Endothelial cell of umbilical vein (primary cell): ENCODE measurements around the gene KRTAP1-1. TPM values are rescaled to one million over a fixed set of nuclear protein-coding genes. Genes with fewer than 3 reads are reported as not detected.
"Not testable (repeated sequence)": the region's sequence is repeated elsewhere in the genome, so short reads cannot be mapped to it uniquely, and the experiment has no call there.

ENCODE experiments used
- BruUV-seq: library from RNA; stranded (reverse); fragments of 400-500 nt; replicated peaks from 2 replicates; lab custom pipeline; 2021; lab: Mats Ljungman, UMichigan
- CTCF ChIA-PET: fragments of 300-600, 350-600 bp; sonication (Branson Sonifier 250); formaldehyde crosslinking; loops from one replicate; lab custom pipeline; 2021; ENCODE audit warnings: antibody characterized with exemption, inconsistent platforms; lab: Charles Lee
- POLR2A ChIA-PET: fragments of 300-600, 350-600 bp; sonication (Branson Sonifier 250); formaldehyde crosslinking; loops from one replicate; lab custom pipeline; 2021; ENCODE audit warnings: antibody characterized with exemption, inconsistent platforms; lab: Charles Lee
- DNase-seq: peaks from one replicate; pipeline ENCODE4 v3.0.0-alpha.2; 2011; ENCODE audit warnings: low read depth, low spot score
- FAIRE-seq: peaks from 2 replicates; lab custom pipeline; 2011; peaks lifted over from hg19 to GRCh38; lab: Jason Lieb, UNC
- H2AFZ ChIP-seq: 2 replicates; pipeline ENCODE4 v1.6.0; 2012; ENCODE audit warnings: low read depth, low read length, control low read depth, inconsistent platforms
- H3K27ac ChIP-seq: 2 replicates; pipeline ENCODE4 v1.5.1; 2011; ENCODE audit warnings: low read depth, mild to moderate bottlenecking, control low read depth, low read length, moderate library complexity; ENCODE audit not compliant: insufficient read depth
- H3K27me3 ChIP-seq, 2 experiments: 2 replicates each; pipeline versions ENCODE4 v1.6.0 to v1.6.1; 2011; ENCODE audit warnings: low read length in 2 of 2, mixed read lengths in 1 of 2; ENCODE audit not compliant: control insufficient read depth in 2 of 2, insufficient read depth in 2 of 2
- H3K36me3 ChIP-seq, 2 experiments: 2 replicates in 1 of 2; 3 replicates in 1 of 2; pipeline ENCODE4 v1.5.1; 2011; ENCODE audit warnings: low read length in 2 of 2, mild to moderate bottlenecking in 1 of 2, moderate library complexity in 1 of 2; ENCODE audit not compliant: control insufficient read depth in 2 of 2, insufficient read depth in 2 of 2; ENCODE audit errors: extremely low read depth in 1 of 2
- H3K4me1 ChIP-seq: 3 replicates; pipeline ENCODE4 v1.5.1; 2011; ENCODE audit warnings: mild to moderate bottlenecking, low read length; ENCODE audit not compliant: control insufficient read depth, insufficient read depth; ENCODE audit errors: extremely low read depth
- H3K4me2 ChIP-seq: 2 replicates; pipeline ENCODE4 v1.6.1; 2011; ENCODE audit warnings: low read length, control low read depth, mixed read lengths; ENCODE audit not compliant: insufficient read depth
- H3K4me3 ChIP-seq, 3 experiments: fragments of 200-600 bp in 1 of 3; sonication (generic), shearing (Covaris generic) in 1 of 3; replicated peaks in 1 of 3; 2 replicates each; pipeline ENCODE4 v1.5.1; 2011 to 2016; ENCODE audit warnings: control low read depth in 3 of 3, low read length in 3 of 3, mild to moderate bottlenecking in 2 of 3, inconsistent platforms in 1 of 3, low read depth in 1 of 3, moderate library complexity in 1 of 3; ENCODE audit not compliant: insufficient read depth in 1 of 3
- H3K79me2 ChIP-seq: 2 replicates; pipeline ENCODE4 v1.6.0; 2012; ENCODE audit warnings: low read length, inconsistent platforms; ENCODE audit not compliant: control insufficient read depth, insufficient read depth
- H3K9ac ChIP-seq: replicated peaks from 2 replicates; pipeline ENCODE3; 2011; ENCODE audit warnings: low read length, control low read depth; ENCODE audit not compliant: insufficient read depth; ENCODE audit errors: extremely low read depth
- H3K9me1 ChIP-seq: replicated peaks from 3 replicates; pipeline ENCODE4 v1.6.0; 2011; ENCODE audit warnings: mild to moderate bottlenecking, low read length; ENCODE audit not compliant: control insufficient read depth, insufficient read depth; ENCODE audit errors: extremely low read depth
- H3K9me3 ChIP-seq: replicated peaks from 2 replicates; pipeline ENCODE4 v1.5.1; 2012; ENCODE audit warnings: low read length, inconsistent platforms; ENCODE audit not compliant: control insufficient read depth, insufficient read depth
- H4K20me1 ChIP-seq: replicated peaks from 2 replicates; pipeline ENCODE3; 2011; ENCODE audit warnings: mild to moderate bottlenecking, low read length; ENCODE audit not compliant: control insufficient read depth, insufficient read depth; ENCODE audit errors: extremely low read depth
- EZH2 ChIP-seq: IDR thresholded peaks from 2 replicates; pipeline ENCODE4 v1.6.1; 2012; ENCODE audit warnings: borderline replicate concordance, low read depth, mild to moderate bottlenecking, moderate library complexity, low read length, inconsistent platforms; ENCODE audit not compliant: severe bottlenecking
- FOS ChIP-seq: IDR thresholded peaks from 2 replicates; pipeline ENCODE4 v1.6.1; 2011; ENCODE audit warnings: mild to moderate bottlenecking, low read length, moderate library complexity, borderline replicate concordance; ENCODE audit not compliant: insufficient read depth
- GATA2 ChIP-seq: IDR thresholded peaks from 2 replicates; pipeline ENCODE4 v1.7.0; 2011; ENCODE audit warnings: low read depth, mild to moderate bottlenecking, moderate library complexity, mixed read lengths, low read length; ENCODE audit not compliant: insufficient read length, insufficient read depth
- JUN ChIP-seq: IDR thresholded peaks from 2 replicates; pipeline ENCODE4 v1.6.1; 2011; ENCODE audit warnings: borderline replicate concordance, low read depth; ENCODE audit not compliant: insufficient read length, insufficient read depth
- MYC ChIP-seq: IDR thresholded peaks from one replicate; pipeline ENCODE4 v1.6.1; 2011; ENCODE audit warnings: mild to moderate bottlenecking, low read depth, low read length
- POLR2A ChIP-seq: IDR thresholded peaks from 2 replicates; pipeline ENCODE4 v1.6.1; 2012; ENCODE audit warnings: low read depth, mild to moderate bottlenecking, control low read depth, low read length
- POLR2AphosphoS5 ChIP-seq: IDR thresholded peaks from 2 replicates; pipeline ENCODE4 v1.6.1; 2012; ENCODE audit warnings: low read depth, mild to moderate bottlenecking, control low read depth, low read length, moderate library complexity; ENCODE audit not compliant: insufficient read depth
- dilution Hi-C: fragments of 300-500 bp; cut with MboI; formaldehyde crosslinking; loops from one replicate; pipeline ENCODE4 v1.15.0; 2019; ENCODE audit warnings: low sequenced_read_pairs; ENCODE audit not compliant: extremely low pct_ligation_motif_present
- intact Hi-C: fragments of 100-400 bp; cut with micrococcal nuclease; formaldehyde crosslinking; loops from one replicate; pipeline ENCODE4 v1.10.0; 2022
- polyA plus RNA-seq, 4 experiments: library from polyadenylated mRNA; depleted of rRNA in 3 of 4; stranded (reverse) in 3 of 4; unstranded in 1 of 4; fragments of >200 nt; gene quantifications; 2 replicates each; pipeline versions ENCODE4 v1.2.1 to v1.2.3, GENCODE V29; 2011 to 2012; ENCODE audit warnings: missing spikeins in 1 of 4
- total RNA-seq: library from RNA; stranded (reverse); gene quantifications from 2 replicates; pipeline ENCODE4 v1.2.3, GENCODE V29; 2021
- TF ChIP-seq, protein P1 (sequence below), 2 donors: IDR thresholded peaks; 1 replicate in 1 of 2; 2 replicates in 1 of 2; pipeline ENCODE4 v1.5.1; 2011; ENCODE audit warnings: low read length in 2 of 2, mild to moderate bottlenecking in 2 of 2, moderate library complexity in 2 of 2, control low read depth in 1 of 2, inconsistent platforms in 1 of 2, low read depth in 1 of 2; ENCODE audit not compliant: insufficient read depth in 1 of 2; ENCODE audit errors: extremely low read depth in 1 of 2
- TF ChIP-seq, protein P2 (sequence below): IDR thresholded peaks from 2 replicates; pipeline ENCODE4 v1.6.1; 2011; ENCODE audit not compliant: insufficient read depth, insufficient read length

Gene KRTAP1-1
- total and polyA plus RNA-seq, 2 donors (not counting 3 experiments of a cell fraction or from before 2014, with no cell fraction given): not detected

DNA sequence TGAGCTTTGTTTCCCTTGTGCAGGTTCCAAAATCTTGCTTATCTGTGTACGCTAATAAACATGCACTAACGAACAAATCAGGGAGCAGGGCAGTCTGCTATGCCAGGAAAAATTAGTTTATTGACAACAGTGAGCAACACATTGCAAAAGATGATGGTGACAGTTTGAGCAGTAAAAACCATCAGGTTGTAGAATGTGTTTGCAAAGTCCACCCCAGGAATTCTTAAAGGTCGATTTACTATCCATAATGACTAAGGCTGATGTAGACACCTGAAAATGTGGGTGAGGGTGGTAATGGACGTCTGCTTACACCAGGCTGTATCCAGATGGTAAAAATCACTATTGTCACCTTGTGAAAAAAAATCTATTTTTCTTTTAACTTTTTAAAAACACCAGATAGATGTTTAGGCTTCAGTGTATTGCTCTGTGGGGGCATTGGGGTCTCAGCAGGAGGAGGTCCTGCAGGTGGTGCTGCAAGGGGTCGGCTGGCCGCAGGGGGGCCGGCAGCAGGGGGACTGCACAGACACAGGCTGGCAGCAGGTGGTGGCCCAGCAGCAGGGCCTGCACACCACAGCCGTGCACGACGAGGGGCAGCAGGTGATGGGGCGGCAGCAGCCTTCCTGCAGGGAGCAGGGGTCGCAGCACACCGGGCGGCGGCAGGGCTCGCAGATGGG, 23.9 kb upstream of the KRTAP1-1 start:
- H3K4me3 ChIP-seq, H4K20me1 ChIP-seq, POLR2A ChIA-PET, H3K4me1 ChIP-seq, H3K27ac ChIP-seq, H3K27me3 ChIP-seq, intact Hi-C loops, DNase-seq, H2AFZ ChIP-seq, H3K4me2 ChIP-seq, H3K9me3 ChIP-seq, H3K9ac ChIP-seq, dilution Hi-C loops, H3K79me2 ChIP-seq, H3K36me3 ChIP-seq, CTCF ChIA-PET, H3K9me1 ChIP-seq, FAIRE-seq, BruUV-seq: not testable (repeated sequence)

DNA sequence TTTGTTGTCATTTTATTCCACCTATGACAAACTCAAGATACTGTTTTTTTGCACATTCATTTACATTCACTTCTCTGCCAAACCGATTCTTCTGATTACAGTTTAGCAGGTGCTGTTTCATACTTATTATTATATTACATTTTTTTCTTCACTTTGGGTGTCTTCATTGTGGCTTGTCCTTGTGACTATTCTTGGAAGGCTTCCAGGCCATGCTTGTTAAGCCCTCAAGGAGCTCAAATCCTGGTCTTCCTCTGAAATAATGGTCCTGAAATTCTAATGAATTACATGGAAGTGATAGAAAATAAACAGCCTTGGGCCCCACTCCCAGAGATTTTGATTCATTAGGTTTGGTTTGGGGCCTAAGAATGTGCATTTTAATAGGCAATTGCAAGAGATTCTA, 23.1 kb upstream of the KRTAP1-1 start:
- H3K79me2 ChIP-seq: no peaks in the 10 kb centered on the region
- no peaks in the 10 kb centered on the region for H4K20me1 ChIP-seq
- FAIRE-seq (no peak), DNase-seq (no peak)
- intact Hi-C loops: no loop called here
- H2AFZ ChIP-seq: no peak overlapping the region
- H3K36me3 ChIP-seq: no peaks in the 10 kb centered on the region
- peaks cover 6 to 10% of the 10 kb centered on the region in 2 experiments for H3K27me3 ChIP-seq
- H3K4me3 ChIP-seq: no peak overlapping the region
- H3K9ac ChIP-seq: no peak overlapping the region
- H3K9me1 ChIP-seq: no peaks in the 10 kb centered on the region
- no peaks in the 10 kb centered on the region for H3K9me3 ChIP-seq
- POLR2A ChIA-PET: no interaction called here
- no TSS peak for BruUV-seq
- H3K4me2 ChIP-seq: no peak overlapping the region
- dilution Hi-C loops: no loop called here
- CTCF ChIA-PET: no interaction called here
- TF ChIP-seq, protein P1, sequence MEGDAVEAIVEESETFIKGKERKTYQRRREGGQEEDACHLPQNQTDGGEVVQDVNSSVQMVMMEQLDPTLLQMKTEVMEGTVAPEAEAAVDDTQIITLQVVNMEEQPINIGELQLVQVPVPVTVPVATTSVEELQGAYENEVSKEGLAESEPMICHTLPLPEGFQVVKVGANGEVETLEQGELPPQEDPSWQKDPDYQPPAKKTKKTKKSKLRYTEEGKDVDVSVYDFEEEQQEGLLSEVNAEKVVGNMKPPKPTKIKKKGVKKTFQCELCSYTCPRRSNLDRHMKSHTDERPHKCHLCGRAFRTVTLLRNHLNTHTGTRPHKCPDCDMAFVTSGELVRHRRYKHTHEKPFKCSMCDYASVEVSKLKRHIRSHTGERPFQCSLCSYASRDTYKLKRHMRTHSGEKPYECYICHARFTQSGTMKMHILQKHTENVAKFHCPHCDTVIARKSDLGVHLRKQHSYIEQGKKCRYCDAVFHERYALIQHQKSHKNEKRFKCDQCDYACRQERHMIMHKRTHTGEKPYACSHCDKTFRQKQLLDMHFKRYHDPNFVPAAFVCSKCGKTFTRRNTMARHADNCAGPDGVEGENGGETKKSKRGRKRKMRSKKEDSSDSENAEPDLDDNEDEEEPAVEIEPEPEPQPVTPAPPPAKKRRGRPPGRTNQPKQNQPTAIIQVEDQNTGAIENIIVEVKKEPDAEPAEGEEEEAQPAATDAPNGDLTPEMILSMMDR (IDR thresholded peaks at IDR 0.05; ENCODE audit: extremely low read depth in 1 of 2, insufficient read depth in 1 of 2, low read depth in 1 of 2, low read length in 2 of 2): no peak
- TF ChIP-seq POLR2A (no peak), JUN (no peak), GATA2 (no peak), FOS (no peak), MYC (no peak), POLR2AphosphoS5 (no peak), EZH2 (no peak)
- TF ChIP-seq, protein P2, sequence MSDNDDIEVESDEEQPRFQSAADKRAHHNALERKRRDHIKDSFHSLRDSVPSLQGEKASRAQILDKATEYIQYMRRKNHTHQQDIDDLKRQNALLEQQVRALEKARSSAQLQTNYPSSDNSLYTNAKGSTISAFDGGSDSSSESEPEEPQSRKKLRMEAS: no peak
- no peak overlapping the region for H3K27ac ChIP-seq
- H3K4me1 ChIP-seq: no peaks in the 10 kb centered on the region
